Neural progenitor cell (in vitro differentiated cells): ENCODE measurements around the gene LAPTM4A.

Source experiments
- CTCF ChIP-seq: fragments of 200-600 bp; sonication (generic); IDR thresholded peaks from 2 replicates; pipeline ENCODE4 v1.5.1; 2017; ENCODE audit warnings: antibody characterized with exemption, mild to moderate bottlenecking
- EZH2 ChIP-seq: fragments of 200-600 bp; sonication (generic); IDR thresholded peaks from 2 replicates; pipeline ENCODE4 v1.6.1; 2017; ENCODE audit warnings: antibody characterized with exemption, mild to moderate bottlenecking, moderate library complexity
- EZH2phosphoT487 ChIP-seq: fragments of 200-600 bp; sonication (generic); IDR thresholded peaks from 2 replicates; pipeline ENCODE4 v1.6.1; 2017; ENCODE audit warnings: antibody characterized with exemption

GRCh38 chr2:20095469-20095868 is 44.0 kb upstream of the LAPTM4A start:
- TF ChIP-seq CTCF: no peak
- TF ChIP-seq EZH2: no peak
- no peak for TF ChIP-seq EZH2phosphoT487
